22Rv1 (cell line): ENCODE data around the gene POLR2I.

ENCODE experiments used
- CTCF ChIP-seq: fragments of 450-650 bp; IDR thresholded peaks from 2 replicates; pipeline ENCODE4 v1.5.1; 2017; ENCODE audit warnings: mild to moderate bottlenecking
- ZFX ChIP-seq: fragments of 450-650 bp; IDR thresholded peaks from 2 replicates; pipeline ENCODE4 v1.6.1; 2017; ENCODE audit warnings: antibody characterized with exemption, borderline replicate concordance

GRCh38 chr19:36150586-36150985, 35.9 kb upstream of the POLR2I start:
- TF ChIP-seq CTCF (no peak), ZFX (no peak)
